ENCODE measurements around the gene CGB2.
"Not testable (repeated sequence)": the region's sequence is repeated elsewhere in the genome, so short reads cannot be mapped to it uniquely, and the experiment has no call there.

CGB2 gene

GRCh38 chr19:49031642-49032301 is at the start of gene CGB2:
CGB2 (plus strand) TSS chr19:49031890; CDS start chr19:49032096, 206 bp downstream.
- DNase-seq (ENCODE audit: low read depth), result not testable (repeated sequence)

- DNase-seq (ENCODE audit: low read depth), result no peak
These were observed 49.4 kb upstream of the CGB2 start for GRCh38 chr19:48982280-48982679.

- DNase-seq (ENCODE audit: low read depth), result no peak
These were observed 46.0 kb upstream of the CGB2 start for GRCh38 chr19:48985711-48986110.

GRCh38 chr19:48986211-48986610 is 45.5 kb upstream of the CGB2 start:
- DNase-seq (ENCODE audit: low read depth), result no peak

GRCh38 chr19:48987323-48987722 is 44.4 kb upstream of the CGB2 start:
- no peak for DNase-seq (ENCODE audit: low read depth)

- no peak for DNase-seq (ENCODE audit: low read depth)
These were observed 43.4 kb upstream of the CGB2 start for GRCh38 chr19:48988286-48988685.

GRCh38 chr19:48988860-48989259 is 42.8 kb upstream of the CGB2 start:
- DNase-seq (ENCODE audit: low read depth), result no peak

GRCh38 chr19:48989701-48990291 is 41.9 kb upstream of the CGB2 start:
- no peak for DNase-seq (ENCODE audit: low read depth)

- DNase-seq (ENCODE audit: low read depth), result no peak
These were observed 41.3 kb upstream of the CGB2 start for GRCh38 chr19:48990400-48990799.

- DNase-seq (ENCODE audit: low read depth), result no peak
These were observed 40.6 kb upstream of the CGB2 start for GRCh38 chr19:48991011-48991609.

GRCh38 chr19:48991873-48992580 is 39.7 kb upstream of the CGB2 start:
- DNase-seq (ENCODE audit: low read depth), result peak; percentile 88

- DNase-seq (ENCODE audit: low read depth), result no peak
These were observed 39.0 kb upstream of the CGB2 start for GRCh38 chr19:48992581-48993174.

- peak; percentile 99 for DNase-seq (ENCODE audit: low read depth)
These were observed 38.3 kb upstream of the CGB2 start, which contains the start of the genes GYS1 and RUVBL2 for GRCh38 chr19:48993175-48994034. GYS1 (minus strand) TSS chr19:48993309; CDS start chr19:48993112, 197 bp downstream. RUVBL2 (plus strand) TSS chr19:48993887; CDS start chr19:48993912, 25 bp downstream.

- peak; percentile 12 for DNase-seq (ENCODE audit: low read depth)
These were observed 37.7 kb upstream of the CGB2 start for GRCh38 chr19:48994035-48994386.

GRCh38 chr19:48997972-48998371 is 33.7 kb upstream of the CGB2 start:
- peak; percentile 68 for DNase-seq (ENCODE audit: low read depth)

- DNase-seq (ENCODE audit: low read depth), result peak; percentile 77
These were observed 32.0 kb upstream of the CGB2 start for GRCh38 chr19:48999481-49000325.

GRCh38 chr19:49004133-49004532 is 27.6 kb upstream of the CGB2 start:
- DNase-seq (ENCODE audit: low read depth), result no peak

GRCh38 chr19:49004964-49005614 is 26.6 kb upstream of the CGB2 start:
- no peak for DNase-seq (ENCODE audit: low read depth)

- DNase-seq (ENCODE audit: low read depth), result no peak
These were observed 24.8 kb upstream of the CGB2 start for GRCh38 chr19:49006905-49007304.

- no peak for DNase-seq (ENCODE audit: low read depth)
These were observed 21.9 kb upstream of the CGB2 start for GRCh38 chr19:49009828-49010227.
